Ascending aorta (tissue), 2 donors: ENCODE results near the gene ARPC1A. TPM values are rescaled to one million over a fixed set of nuclear protein-coding genes. Genes with fewer than 3 reads are reported as not detected.

Source experiments
- DNase-seq, 2 donors: peaks; one replicate each; pipeline ENCODE4 v3.0.0-alpha.2; 2019; ENCODE audit warnings: low spot score in 2 of 2
- H3K27ac ChIP-seq, 2 donors: fragments of 200-600 bp; sonication (generic); one replicate each; pipeline ENCODE4 v1.5.1; 2016 to 2017; ENCODE audit warnings: mild to moderate bottlenecking in 1 of 2
- H3K27me3 ChIP-seq: fragments of 200-600 bp; sonication (generic); one replicate; pipeline ENCODE4 v1.5.1; 2017
- H3K36me3 ChIP-seq, 2 donors: fragments of 200-600 bp; sonication (generic); one replicate each; pipeline ENCODE4 v1.5.1; 2016
- H3K4me1 ChIP-seq, 2 donors: fragments of 200-600 bp; sonication (generic); one replicate each; pipeline ENCODE4 v1.5.1; 2016 to 2017; ENCODE audit warnings: mild to moderate bottlenecking in 1 of 2
- H3K4me3 ChIP-seq, 2 donors: fragments of 200-600 bp; sonication (generic); one replicate each; pipeline ENCODE4 v1.5.1; 2016 to 2017; ENCODE audit warnings: mild to moderate bottlenecking in 1 of 2
- H3K9me3 ChIP-seq, 2 donors: fragments of 200-600 bp; sonication (generic); one replicate each; pipeline ENCODE4 v1.5.1; 2016
- CTCF ChIP-seq, 3 experiments: fragments of 200-600 bp in 2 of 3; fragments of 450-650 bp in 1 of 3; sonication (generic) in 2 of 3; IDR thresholded peaks; one replicate each; pipeline ENCODE4 v1.5.1; 2016 to 2019; ENCODE audit warnings: antibody characterized with exemption in 3 of 3, mild to moderate bottlenecking in 1 of 3, moderate library complexity in 1 of 3
- intact Hi-C: fragments of 100-400 bp; cut with DNase I; formaldehyde crosslinking; loops from one replicate; pipeline ENCODE4 v1.15.1; 2023
- total RNA-seq: library from RNA; depleted of rRNA; stranded (reverse); fragments of >200 nt; gene quantifications from one replicate; pipeline ENCODE4 v1.1.0, GENCODE V29; 2016

ARPC1A gene
- total RNA-seq, 1 donor from 2014 or later: 87.7 TPM

GRCh38 chr7:99407872-99408378 is 82.2 kb downstream of the ARPC1A start:
- Histone ChIP-seq H3K27me3 (no peaks in the 10 kb centered on the region), H3K27ac (peak overlapping the region; percentile 98 to 99), H3K9me3 (no peaks in the 10 kb centered on the region), H3K4me1 (peaks cover 13 to 16% of the 10 kb centered on the region in 2 donors), H3K36me3 (peaks cover 29 to 48% of the 10 kb centered on the region in 2 donors), H3K4me3 (peak overlapping the region; percentile 85 to 97)
- intact Hi-C loops: loop anchor here (1.0 to 5.0 kb wide), 4 partner anchors 31 to 81 kb away; partner anchors contain the start of genes ARPC1A, CPSF4, PTCD1 and ZNF789
- peak in 1 of 3 experiments; percentile 1 for TF ChIP-seq CTCF (IDR thresholded peaks at IDR 0.05)
- peak; percentile 44 to 94 for DNase-seq

- H3K27ac ChIP-seq: peak within 1 kb of the TSS; percentile 98 to 99
- peaks cover 29 to 48% of the 10 kb centered on the region in 2 donors for H3K36me3 ChIP-seq
These were observed 82.9 kb downstream of the ARPC1A start, which contains the start of the genes BUD31 and PDAP1 for GRCh38 chr7:99408379-99409191. Gene BUD31, plus strand, starts transcription at chr7:99408969. Its CDS starts 2,124 bp downstream, at chr7:99411093. Gene PDAP1, minus strand, starts transcription at chr7:99408597. Its CDS starts 49 bp downstream, at chr7:99408548.

GRCh38 chr7:99409192-99409572 is 83.5 kb downstream of the ARPC1A start:
- H3K36me3 ChIP-seq: peaks cover 33 to 48% of the 10 kb centered on the region in 2 donors
- intact Hi-C loops: loop anchor here (1.0 to 5.0 kb wide), 4 partner anchors 16 to 82 kb away; partner anchors contain the start of genes ARPC1A, CPSF4, PTCD1 and ZNF789
- H3K27ac ChIP-seq: peak overlapping the region; percentile 98 to 99
- peaks cover 13 to 16% of the 10 kb centered on the region in 2 donors for H3K4me1 ChIP-seq
- no peaks in the 10 kb centered on the region for H3K9me3 ChIP-seq
- TF ChIP-seq CTCF (IDR thresholded peaks at IDR 0.05): no peak
- H3K27me3 ChIP-seq: no peaks in the 10 kb centered on the region
- H3K4me3 ChIP-seq: peak overlapping the region; percentile 85 to 97
- no peak for DNase-seq

More at GRCh38 chr7:99408379-99409191, 82.9 kb downstream of the ARPC1A start, which contains the start of the genes BUD31 and PDAP1:
- no peaks in the 10 kb centered on the region for H3K27me3 ChIP-seq
- H3K9me3 ChIP-seq: no peaks in the 10 kb centered on the region
- H3K4me3 ChIP-seq: peak within 1 kb of the TSS; percentile 85 to 97
- peak; percentile 74 to 94 for DNase-seq
- intact Hi-C loops: loop anchor here (1.0 to 5.0 kb wide), 5 partner anchors 15 to 81 kb away; partner anchors contain the start of genes ARPC1A, CPSF4, PTCD1 and ZNF789
- peaks cover 13 to 16% of the 10 kb centered on the region in 2 donors for H3K4me1 ChIP-seq
- TF ChIP-seq CTCF (IDR thresholded peaks at IDR 0.05): peak in 1 of 3 experiments; percentile 27

GRCh38 chr7:99409806-99410205 is 84.1 kb downstream of the ARPC1A start:
- no peak for TF ChIP-seq CTCF (IDR thresholded peaks at IDR 0.05)
- Histone ChIP-seq H3K4me1 (peaks cover 13 to 16% of the 10 kb centered on the region in 2 donors), H3K27ac (peak overlapping the region; percentile 98 to 99), H3K36me3 (peaks cover 38 to 48% of the 10 kb centered on the region in 2 donors), H3K27me3 (no peaks in the 10 kb centered on the region), H3K4me3 (peak overlapping the region; percentile 85 to 97), H3K9me3 (no peaks in the 10 kb centered on the region)
- intact Hi-C loops: loop anchor here (1.0 to 5.0 kb wide), 5 partner anchors 17 to 376 kb away; partner anchors contain the start of genes ARPC1A, CPSF4, PTCD1 and ZNF789
- DNase-seq: no peak

GRCh38 chr7:99410635-99411034 is 84.9 kb downstream of the ARPC1A start:
- intact Hi-C loops: loop anchor here (1.0 kb wide), 1 partner anchor 376 kb away; no protein-coding TSS in a partner anchor
- Histone ChIP-seq H3K4me3 (no peak overlapping the region), H3K36me3 (peaks cover 44 to 56% of the 10 kb centered on the region in 2 donors), H3K27ac (no peak overlapping the region), H3K9me3 (no peaks in the 10 kb centered on the region), H3K4me1 (peaks cover 13 to 16% of the 10 kb centered on the region in 2 donors), H3K27me3 (no peaks in the 10 kb centered on the region)
- no peak for DNase-seq
- no peak for TF ChIP-seq CTCF (IDR thresholded peaks at IDR 0.05)
